Testis (tissue), 2 donors: Measurements from ENCODE around the gene ALG1.
"Not testable (repeated sequence)": the region's sequence is repeated elsewhere in the genome, so short reads cannot be mapped to it uniquely, and the experiment has no call there.

ENCODE experiments used
- POLR2A ChIP-seq: fragments of 450-650 bp; IDR thresholded peaks from one replicate; pipeline ENCODE4 v1.6.1; 2017; ENCODE audit warnings: antibody characterized with exemption, mild to moderate bottlenecking, moderate library complexity
- TF ChIP-seq, protein P1 (sequence below), 3 experiments: fragments of 450-650 bp in 2 of 3; fragments of 200-600 bp in 1 of 3; sonication (generic) in 1 of 3; IDR thresholded peaks; one replicate each; pipeline ENCODE4 v1.5.1; 2016 to 2019; ENCODE audit warnings: antibody characterized with exemption in 3 of 3, mild to moderate bottlenecking in 2 of 3, moderate library complexity in 1 of 3

DNA sequence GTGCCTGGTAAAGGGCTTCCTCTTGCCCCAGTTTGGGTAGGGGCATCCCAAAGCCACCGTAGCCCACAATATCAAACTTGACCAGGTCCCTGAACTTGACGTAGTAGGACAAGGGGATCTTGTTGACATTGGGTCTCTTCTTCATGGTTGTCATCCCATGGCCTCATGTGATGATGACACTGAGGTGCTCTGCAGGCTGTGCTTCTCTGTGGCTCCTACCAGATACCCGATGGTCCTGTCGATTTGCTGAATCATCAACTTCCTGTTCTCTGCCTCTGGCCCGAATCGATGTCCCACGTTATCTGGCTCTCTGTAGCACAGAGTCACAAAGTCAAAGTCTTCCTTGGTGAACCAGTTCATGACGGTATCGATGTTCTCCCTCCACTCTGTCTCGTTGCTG, 39.3 kb downstream of the ALG1 start:
- not testable (repeated sequence) for TF ChIP-seq POLR2A
- TF ChIP-seq, protein P1, sequence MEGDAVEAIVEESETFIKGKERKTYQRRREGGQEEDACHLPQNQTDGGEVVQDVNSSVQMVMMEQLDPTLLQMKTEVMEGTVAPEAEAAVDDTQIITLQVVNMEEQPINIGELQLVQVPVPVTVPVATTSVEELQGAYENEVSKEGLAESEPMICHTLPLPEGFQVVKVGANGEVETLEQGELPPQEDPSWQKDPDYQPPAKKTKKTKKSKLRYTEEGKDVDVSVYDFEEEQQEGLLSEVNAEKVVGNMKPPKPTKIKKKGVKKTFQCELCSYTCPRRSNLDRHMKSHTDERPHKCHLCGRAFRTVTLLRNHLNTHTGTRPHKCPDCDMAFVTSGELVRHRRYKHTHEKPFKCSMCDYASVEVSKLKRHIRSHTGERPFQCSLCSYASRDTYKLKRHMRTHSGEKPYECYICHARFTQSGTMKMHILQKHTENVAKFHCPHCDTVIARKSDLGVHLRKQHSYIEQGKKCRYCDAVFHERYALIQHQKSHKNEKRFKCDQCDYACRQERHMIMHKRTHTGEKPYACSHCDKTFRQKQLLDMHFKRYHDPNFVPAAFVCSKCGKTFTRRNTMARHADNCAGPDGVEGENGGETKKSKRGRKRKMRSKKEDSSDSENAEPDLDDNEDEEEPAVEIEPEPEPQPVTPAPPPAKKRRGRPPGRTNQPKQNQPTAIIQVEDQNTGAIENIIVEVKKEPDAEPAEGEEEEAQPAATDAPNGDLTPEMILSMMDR (IDR thresholded peaks at IDR 0.05), result not testable (repeated sequence)
